ENCODE results near the gene DKK2. TPM values are rescaled to one million over a fixed set of nuclear protein-coding genes. Genes with fewer than 3 reads are reported as not detected.

Gene DKK2
- total RNA-seq, 1 experiment from 2014 or later: not detected

DNA sequence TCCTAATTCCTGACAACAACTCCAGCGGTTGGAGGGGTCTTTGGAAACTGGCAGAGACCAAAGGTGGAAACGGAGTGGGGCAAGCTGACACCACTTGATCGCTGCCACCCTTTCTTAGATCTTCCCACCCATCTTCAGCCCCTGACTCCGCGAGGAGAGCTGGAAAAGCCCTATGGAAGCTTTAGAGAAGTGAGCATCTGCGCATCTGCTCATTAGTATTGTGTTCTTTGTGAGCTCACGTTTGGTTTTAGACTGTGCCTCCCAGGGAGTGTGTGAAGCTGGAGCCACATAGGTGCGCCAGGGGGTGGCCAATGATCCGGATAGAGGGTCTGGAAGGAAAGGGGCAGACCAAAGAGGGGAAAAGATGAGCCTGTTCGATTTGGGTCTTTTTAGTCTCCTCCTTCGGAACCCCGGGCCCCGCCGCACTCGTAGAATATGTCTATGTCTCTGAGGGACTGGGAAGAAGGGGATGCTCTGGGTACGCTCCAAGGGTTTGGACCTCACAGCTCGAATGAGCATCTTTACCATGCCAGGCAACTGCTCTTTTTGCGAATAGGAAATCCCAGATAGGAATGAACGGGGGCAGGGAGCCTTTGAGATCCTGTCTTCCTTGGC is 578 bp upstream of the DKK2 start:
- peak; percentile 19 for DNase-seq
- Histone ChIP-seq H3K36me3 (replicated peaks; ENCODE audit: control insufficient read depth, insufficient read depth, low read length) (no peaks in the 10 kb centered on the region), H3K27me3 (ENCODE audit: control insufficient read depth, insufficient read depth, low read length) (peaks cover 38% of the 10 kb centered on the region), H3K4me3 (ENCODE audit: insufficient read depth, low read depth, low read length) (peak overlapping the region; percentile 42)

DNA sequence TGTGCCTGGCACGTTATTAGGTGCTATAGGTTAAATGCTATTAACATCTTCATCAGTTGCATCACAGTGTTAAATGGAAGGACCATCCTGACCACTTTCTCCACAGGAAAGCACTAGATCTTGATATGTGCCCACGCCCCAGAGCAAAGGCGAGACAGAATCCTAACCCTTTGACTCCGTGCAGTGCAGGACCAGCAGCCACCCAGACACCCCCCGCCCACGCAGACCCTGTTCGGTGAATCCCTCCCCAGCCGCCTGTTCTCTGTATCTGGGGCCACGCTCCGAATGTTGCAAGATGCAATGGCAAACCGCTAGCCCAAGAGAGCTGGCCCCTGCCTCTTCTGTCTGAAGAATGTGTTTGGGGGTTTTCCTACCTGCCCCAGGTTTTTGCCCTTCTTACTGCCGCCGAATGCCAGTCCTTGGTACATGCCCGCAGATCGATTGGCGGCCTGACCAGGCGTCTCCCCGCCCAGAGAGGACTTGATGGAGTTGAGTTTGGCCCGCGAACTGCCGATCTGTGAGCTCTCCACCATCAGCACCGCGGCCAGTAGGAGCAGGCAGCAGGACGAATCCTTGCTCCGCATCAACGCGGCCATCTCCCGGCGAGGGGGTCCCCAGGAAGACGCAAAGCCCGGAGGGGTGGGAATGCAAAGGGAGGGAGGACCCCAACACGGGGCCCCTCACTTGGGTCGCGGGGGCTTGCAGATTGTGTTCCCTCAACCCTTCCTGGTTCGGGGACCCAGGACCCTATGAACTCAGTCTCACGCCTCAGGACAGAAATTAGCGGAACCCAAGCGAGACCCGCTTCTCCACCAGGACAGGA is 906 bp downstream of the DKK2 start:
- H3K27me3 ChIP-seq (ENCODE audit: control insufficient read depth, insufficient read depth, low read length): peaks cover 38% of the 10 kb centered on the region
- DNase-seq: peak; percentile 60
- H3K36me3 ChIP-seq (replicated peaks; ENCODE audit: control insufficient read depth, insufficient read depth, low read length): no peaks in the 10 kb centered on the region
- peak overlapping the region; percentile 42 for H3K4me3 ChIP-seq (ENCODE audit: insufficient read depth, low read depth, low read length)

DNA sequence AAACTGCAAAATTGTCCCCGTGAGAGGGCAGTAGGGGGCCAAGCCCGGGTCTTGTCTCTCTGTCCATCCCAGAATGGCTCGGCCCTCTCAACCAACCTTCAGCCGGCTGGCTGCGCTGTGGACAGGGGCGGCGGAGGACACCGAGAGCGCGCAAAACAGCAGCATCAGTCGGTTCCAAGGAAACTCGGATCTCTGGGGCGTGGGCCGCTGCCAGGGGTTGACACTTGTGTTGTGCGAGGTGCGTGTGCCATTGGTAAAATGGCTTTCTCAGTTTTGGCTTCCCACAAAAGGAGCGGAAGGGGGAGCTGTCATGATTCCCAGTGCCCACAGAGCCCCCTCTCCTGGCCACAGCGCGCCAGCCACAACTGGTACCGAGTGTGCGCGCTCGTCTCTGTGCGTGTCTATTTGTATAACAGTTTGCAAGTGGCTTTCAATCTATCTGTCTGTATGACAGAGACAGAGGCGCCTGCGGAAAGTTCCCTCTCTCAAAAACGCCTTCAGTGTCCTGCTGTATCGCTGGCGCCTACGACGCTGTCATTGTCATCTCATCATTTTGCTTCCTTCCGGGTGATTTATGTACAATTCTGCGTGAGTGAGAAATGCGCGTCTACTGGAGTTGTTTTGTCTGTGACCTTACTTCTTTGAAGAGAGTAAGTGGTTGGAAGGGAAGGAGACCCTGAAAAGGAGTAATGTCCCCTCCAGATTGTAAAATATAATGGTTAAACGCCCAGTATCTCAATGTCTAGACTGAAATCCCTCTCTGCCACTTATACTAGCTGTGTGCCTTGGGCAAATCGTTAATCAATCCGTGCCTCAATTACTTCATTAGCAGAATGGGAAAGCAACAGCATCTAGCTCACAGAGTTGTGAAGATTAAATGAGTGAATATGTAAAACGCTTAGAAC is 1.8 kb downstream of the DKK2 start:
- peak overlapping the region; percentile 33 for H3K4me3 ChIP-seq (ENCODE audit: insufficient read depth, low read depth, low read length)
- H3K36me3 ChIP-seq (replicated peaks; ENCODE audit: control insufficient read depth, insufficient read depth, low read length): no peaks in the 10 kb centered on the region
- peaks cover 38% of the 10 kb centered on the region for H3K27me3 ChIP-seq (ENCODE audit: control insufficient read depth, insufficient read depth, low read length)
- peak; percentile 68 for DNase-seq

DNA sequence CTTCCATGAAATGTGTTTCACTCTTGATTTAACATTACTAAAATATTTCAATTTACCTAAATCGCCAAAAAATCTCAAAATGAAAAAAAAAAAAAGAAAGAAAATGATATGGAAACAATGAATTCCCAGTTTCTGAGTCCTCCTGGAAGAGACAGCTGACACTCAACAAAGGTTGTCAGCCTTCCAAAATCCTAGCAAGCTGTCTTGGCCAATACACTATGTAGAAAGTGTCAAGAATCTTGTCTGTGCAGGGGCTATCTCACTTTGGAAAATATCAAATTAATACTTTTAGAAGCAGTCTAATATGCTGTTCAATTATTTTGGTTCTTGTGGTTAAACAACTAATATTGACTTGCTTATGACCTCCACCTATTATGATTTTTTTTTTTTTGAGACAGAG is 8.7 kb downstream of the DKK2 start:
- H3K36me3 ChIP-seq (replicated peaks; ENCODE audit: control insufficient read depth, insufficient read depth, low read length): no peaks in the 10 kb centered on the region
- H3K4me3 ChIP-seq (ENCODE audit: insufficient read depth, low read depth, low read length): no peak overlapping the region
- no peak for DNase-seq
- H3K27me3 ChIP-seq (ENCODE audit: control insufficient read depth, insufficient read depth, low read length): no peaks in the 10 kb centered on the region

DNA sequence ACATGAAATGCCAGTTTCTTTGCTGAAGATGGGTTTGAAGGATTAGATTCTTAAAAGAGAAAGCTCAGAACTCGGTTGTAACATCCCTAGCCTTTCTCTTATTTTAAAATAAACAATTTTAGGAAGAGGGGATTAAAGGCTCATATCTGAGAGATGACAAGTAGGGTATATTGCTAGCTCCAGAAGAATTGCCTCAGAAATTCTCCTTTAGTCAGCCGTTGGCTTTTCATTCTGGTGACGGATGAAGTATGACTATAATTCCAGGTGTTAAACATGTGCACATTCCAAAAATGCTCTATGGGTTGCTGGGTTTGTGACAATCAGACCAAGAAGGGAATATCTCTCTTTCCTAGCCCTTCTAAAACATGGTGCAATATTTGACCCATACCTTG is 17.8 kb downstream of the DKK2 start:
- Histone ChIP-seq H3K36me3 (replicated peaks; ENCODE audit: control insufficient read depth, insufficient read depth, low read length) (no peaks in the 10 kb centered on the region), H3K27me3 (ENCODE audit: control insufficient read depth, insufficient read depth, low read length) (no peaks in the 10 kb centered on the region), H3K4me3 (ENCODE audit: insufficient read depth, low read depth, low read length) (no peak overlapping the region)
- DNase-seq: no peak

DNA sequence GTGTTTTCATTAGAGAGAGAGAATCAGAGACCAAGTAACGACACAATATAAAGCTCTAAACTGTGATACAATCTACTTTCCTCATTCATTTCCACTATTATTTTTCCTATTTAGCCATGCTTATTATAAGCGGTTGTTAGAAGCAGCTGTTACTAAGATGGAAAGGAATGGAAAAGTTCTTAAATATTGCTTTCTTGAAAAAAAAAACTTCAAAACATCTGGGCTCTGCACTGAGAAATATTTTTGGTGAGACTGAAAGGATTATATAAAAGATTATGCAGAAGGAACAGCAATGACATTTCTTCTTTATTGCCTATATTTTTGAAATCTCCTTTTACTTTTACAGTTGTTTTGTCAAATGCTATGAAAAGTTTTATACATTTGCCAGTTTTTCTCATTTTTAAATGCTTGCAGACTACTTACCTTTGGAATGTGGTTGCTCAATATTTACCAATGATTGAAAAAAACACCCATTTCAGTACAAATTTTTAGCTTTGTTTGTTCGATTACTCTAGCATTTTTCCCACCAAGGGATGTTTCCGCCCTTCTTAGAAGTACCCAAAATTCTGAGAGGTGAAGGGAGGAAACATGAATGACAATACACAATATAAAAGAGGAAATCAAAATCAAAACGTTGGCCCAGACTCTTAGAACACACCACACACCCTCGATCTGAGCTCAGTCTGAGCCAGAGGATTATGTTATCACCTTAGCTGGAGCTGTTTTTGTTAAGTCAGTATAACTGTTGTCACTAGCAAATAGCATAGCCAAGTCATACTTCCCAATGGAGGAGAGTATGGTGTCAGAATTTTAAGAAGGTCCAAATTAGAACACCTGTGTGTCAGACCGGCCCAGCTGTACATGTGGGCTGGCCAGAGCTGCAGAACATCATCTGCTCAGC is 18.4 kb downstream of the DKK2 start:
- no peaks in the 10 kb centered on the region for H3K36me3 ChIP-seq (replicated peaks; ENCODE audit: control insufficient read depth, insufficient read depth, low read length)
- H3K4me3 ChIP-seq (ENCODE audit: insufficient read depth, low read depth, low read length): no peak overlapping the region
- DNase-seq: no peak
- no peaks in the 10 kb centered on the region for H3K27me3 ChIP-seq (ENCODE audit: control insufficient read depth, insufficient read depth, low read length)

DNA sequence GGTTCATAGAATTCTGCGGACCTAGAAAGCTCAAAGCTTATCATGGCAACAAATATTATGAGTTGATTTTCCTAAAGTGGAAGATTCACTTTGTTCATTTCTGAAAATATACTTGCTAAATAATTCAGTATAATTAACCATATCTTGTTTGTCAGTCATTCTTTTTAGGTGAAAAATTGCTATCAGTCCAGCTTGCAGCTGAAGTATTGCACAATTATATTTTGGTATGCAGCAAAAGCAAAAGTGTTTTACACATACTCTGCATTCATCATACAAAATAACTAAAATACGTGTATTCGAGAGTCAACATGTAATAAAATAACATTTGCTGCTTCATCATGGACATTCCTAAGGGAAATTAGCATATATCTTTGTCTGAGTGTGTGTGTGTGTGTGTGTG is 24.8 kb downstream of the DKK2 start:
- Histone ChIP-seq H3K36me3 (replicated peaks; ENCODE audit: control insufficient read depth, insufficient read depth, low read length) (no peaks in the 10 kb centered on the region), H3K4me3 (ENCODE audit: insufficient read depth, low read depth, low read length) (no peak overlapping the region), H3K27me3 (ENCODE audit: control insufficient read depth, insufficient read depth, low read length) (no peaks in the 10 kb centered on the region)
- DNase-seq: no peak

DNA sequence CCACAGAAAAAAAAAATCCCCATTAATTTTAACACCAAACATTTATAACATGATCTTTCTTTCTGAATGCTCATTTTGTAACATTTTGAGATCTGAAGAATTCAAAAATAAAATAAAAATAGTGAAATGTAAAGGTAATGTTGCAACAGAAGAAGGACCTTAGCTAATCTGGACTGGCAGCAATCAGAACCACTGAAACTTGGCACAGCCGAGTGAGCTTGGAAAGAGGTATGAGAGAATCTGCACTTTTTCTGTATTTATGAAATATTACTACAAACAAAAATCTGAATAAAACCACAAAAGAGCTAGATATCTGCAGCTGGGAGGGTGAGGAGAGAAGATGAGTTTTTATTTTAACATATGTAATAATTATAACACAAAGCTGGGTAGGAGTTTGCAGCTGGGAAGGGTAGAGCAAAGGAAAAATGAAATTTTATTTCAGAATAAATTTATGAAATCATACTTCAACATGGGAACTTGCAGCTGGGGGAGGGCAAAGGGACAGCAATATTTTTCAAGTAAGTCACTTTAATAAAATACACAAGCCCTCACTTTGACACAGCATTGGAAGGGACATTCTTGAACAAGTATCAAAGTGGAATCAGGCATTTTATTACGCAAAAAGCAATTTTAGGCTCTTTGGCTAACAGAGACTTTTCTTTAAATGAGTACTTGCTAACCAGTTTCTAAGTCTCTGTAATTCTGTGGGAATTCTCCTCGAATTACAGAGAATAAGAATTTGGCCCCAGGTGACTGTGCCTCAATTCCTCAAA is 26.7 kb downstream of the DKK2 start:
- no peak for DNase-seq
- Histone ChIP-seq H3K27me3 (ENCODE audit: control insufficient read depth, insufficient read depth, low read length) (no peaks in the 10 kb centered on the region), H3K4me3 (ENCODE audit: insufficient read depth, low read depth, low read length) (no peak overlapping the region), H3K36me3 (replicated peaks; ENCODE audit: control insufficient read depth, insufficient read depth, low read length) (no peaks in the 10 kb centered on the region)

DNA sequence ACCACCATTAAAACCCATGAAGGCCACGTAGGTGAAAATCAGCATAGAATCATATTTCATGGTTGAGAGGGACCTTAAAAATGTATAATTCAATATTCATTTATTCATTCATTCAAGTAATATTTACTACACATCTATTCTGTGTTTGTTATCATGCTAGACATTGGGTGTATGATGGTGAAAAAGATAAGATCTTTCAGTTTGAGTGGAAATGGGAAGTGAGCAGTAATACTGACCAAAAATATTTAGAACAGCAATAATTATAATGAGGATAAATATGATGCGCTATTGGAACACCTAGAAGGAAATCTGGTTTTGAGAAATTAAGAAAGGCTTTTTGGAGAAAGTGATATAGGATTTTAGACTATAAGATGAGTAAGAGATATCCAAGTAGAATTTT is 28.0 kb downstream of the DKK2 start:
- no peaks in the 10 kb centered on the region for H3K36me3 ChIP-seq (replicated peaks; ENCODE audit: control insufficient read depth, insufficient read depth, low read length)
- no peaks in the 10 kb centered on the region for H3K27me3 ChIP-seq (ENCODE audit: control insufficient read depth, insufficient read depth, low read length)
- H3K4me3 ChIP-seq (ENCODE audit: insufficient read depth, low read depth, low read length): no peak overlapping the region
- DNase-seq: no peak

DNA sequence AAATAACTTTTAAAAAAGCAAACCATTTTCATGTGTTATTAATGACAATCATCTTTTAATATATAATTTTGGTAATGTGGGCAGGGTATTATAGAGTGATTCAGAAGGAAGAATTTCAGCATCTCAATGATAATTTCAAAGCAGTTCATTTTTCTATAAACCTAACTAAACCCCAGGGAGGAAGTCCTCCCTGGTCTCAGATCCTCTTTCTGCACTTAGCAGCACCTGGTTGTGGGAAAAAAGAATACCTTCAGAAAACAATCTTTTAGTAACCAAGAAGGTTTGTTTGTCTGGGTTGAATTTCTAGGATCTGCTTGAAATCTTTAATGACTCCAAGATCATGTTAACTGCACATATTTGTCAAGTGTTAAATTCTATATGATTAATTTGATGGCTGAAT is 29.9 kb downstream of the DKK2 start:
- Histone ChIP-seq H3K4me3 (ENCODE audit: insufficient read depth, low read depth, low read length) (no peak overlapping the region), H3K36me3 (replicated peaks; ENCODE audit: control insufficient read depth, insufficient read depth, low read length) (no peaks in the 10 kb centered on the region), H3K27me3 (ENCODE audit: control insufficient read depth, insufficient read depth, low read length) (no peaks in the 10 kb centered on the region)
- no peak for DNase-seq

DNA sequence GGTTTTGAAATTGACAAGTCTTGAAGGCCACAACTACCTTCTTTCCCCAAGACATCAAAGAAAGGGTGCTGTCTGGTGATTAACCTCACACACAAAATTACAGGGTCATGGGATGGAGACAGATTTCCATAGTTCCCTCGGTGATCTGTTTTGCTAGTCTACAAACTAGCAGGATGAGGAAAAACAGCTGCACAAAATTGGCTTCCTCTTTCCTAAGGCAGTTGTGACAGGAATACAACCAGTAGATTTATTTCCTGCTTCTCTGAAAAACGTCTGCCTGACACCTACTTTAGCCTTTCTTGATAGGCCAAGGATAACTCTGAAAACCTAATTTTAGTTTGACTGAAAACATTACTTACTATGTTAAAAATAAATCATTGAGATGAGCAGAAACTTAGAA is 39.6 kb downstream of the DKK2 start:
- Histone ChIP-seq H3K4me3 (ENCODE audit: insufficient read depth, low read depth, low read length) (no peak overlapping the region), H3K27me3 (ENCODE audit: control insufficient read depth, insufficient read depth, low read length) (no peaks in the 10 kb centered on the region), H3K36me3 (replicated peaks; ENCODE audit: control insufficient read depth, insufficient read depth, low read length) (no peaks in the 10 kb centered on the region)
- DNase-seq: no peak

DNA sequence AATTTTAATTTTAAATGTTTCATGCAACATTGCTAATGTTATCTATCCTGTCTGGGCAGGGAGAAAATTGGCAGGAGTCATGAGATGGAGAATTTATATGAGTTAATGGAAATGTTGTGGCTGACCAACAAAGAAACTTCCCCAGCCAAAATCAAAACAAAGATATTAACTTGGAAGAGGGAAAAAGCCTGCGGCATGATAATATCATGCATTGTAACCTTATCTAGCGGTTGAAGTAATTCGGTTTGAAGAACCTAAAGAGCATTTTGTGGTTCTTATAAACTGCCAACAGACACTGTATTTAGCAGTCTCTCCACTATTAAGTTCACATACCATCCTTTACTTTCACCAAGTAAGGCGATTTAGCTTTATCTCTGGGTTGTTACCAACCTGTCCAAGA is 42.3 kb downstream of the DKK2 start:
- no peaks in the 10 kb centered on the region for H3K27me3 ChIP-seq (ENCODE audit: control insufficient read depth, insufficient read depth, low read length)
- no peak for DNase-seq
- H3K36me3 ChIP-seq (replicated peaks; ENCODE audit: control insufficient read depth, insufficient read depth, low read length): no peaks in the 10 kb centered on the region
- H3K4me3 ChIP-seq (ENCODE audit: insufficient read depth, low read depth, low read length): no peak overlapping the region

DNA sequence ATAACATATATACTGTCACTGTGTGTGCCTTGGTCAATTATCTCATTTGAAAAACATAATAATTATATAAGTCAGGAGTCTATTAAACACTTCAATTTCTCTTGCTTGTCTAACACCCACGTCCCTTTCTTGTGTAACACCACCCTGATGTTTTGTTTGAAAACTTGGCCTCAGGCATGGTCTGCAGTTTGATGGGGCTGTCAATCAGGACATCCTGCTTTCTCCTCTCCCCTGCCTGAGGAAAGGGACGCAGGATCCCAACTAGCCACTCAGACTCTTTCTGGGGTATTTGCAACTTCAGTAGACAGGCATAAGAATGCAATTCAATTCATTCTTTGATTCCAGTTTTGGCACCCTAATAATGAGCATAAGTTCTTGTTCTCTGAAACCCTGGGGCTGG is 48.8 kb downstream of the DKK2 start:
- Histone ChIP-seq H3K27me3 (ENCODE audit: control insufficient read depth, insufficient read depth, low read length) (no peaks in the 10 kb centered on the region), H3K4me3 (ENCODE audit: insufficient read depth, low read depth, low read length) (no peak overlapping the region), H3K36me3 (replicated peaks; ENCODE audit: control insufficient read depth, insufficient read depth, low read length) (no peaks in the 10 kb centered on the region)
- DNase-seq: no peak

Data from H7 (cell line).